HG03025 (cell line): ENCODE measurements around the gene ALPL.
"Not testable (repeated sequence)": the region's sequence is repeated elsewhere in the genome, so short reads cannot be mapped to it uniquely, and the experiment has no call there.

Experiments
- ATAC-seq: cut with Tn5 transposase; IDR thresholded peaks from one replicate; pipeline ENCODE4 v1.9.1; 2021; ENCODE audit warnings: mild to moderate bottlenecking, moderate library complexity; ENCODE audit not compliant: unreplicated experiment, low FRiP score

Gene ALPL

GRCh38 chr1:21509351-21510112 lies at the start of gene ALPL:
Gene ALPL (plus strand): TSS chr1:21509423. CDS start chr1:21554082, 44,659 bp downstream.
- ATAC-seq: no peak

- not testable (repeated sequence) for ATAC-seq
These were observed 44.1 kb upstream of the ALPL start for GRCh38 chr1:21465127-21465526.

GRCh38 chr1:21467946-21468345 lies 41.3 kb upstream of the ALPL start:
- not testable (repeated sequence) for ATAC-seq

GRCh38 chr1:21468599-21468998 lies 40.6 kb upstream of the ALPL start:
- ATAC-seq: no peak

- ATAC-seq: no peak
These were observed 39.6 kb upstream of the ALPL start for GRCh38 chr1:21469581-21469980.

GRCh38 chr1:21472861-21473260 lies 36.4 kb upstream of the ALPL start:
- no peak for ATAC-seq

GRCh38 chr1:21478356-21478755 lies 30.9 kb upstream of the ALPL start:
- ATAC-seq: no peak

GRCh38 chr1:21483881-21484280 lies 25.3 kb upstream of the ALPL start:
- not testable (repeated sequence) for ATAC-seq

- ATAC-seq: no peak
These were observed 20.1 kb upstream of the ALPL start for GRCh38 chr1:21489146-21489545.

- no peak for ATAC-seq
These were observed 18.3 kb upstream of the ALPL start for GRCh38 chr1:21490774-21491487.

GRCh38 chr1:21491488-21492355 lies 17.5 kb upstream of the ALPL start:
- ATAC-seq: no peak

- no peak for ATAC-seq
These were observed 16.9 kb upstream of the ALPL start for GRCh38 chr1:21492356-21492625.

- ATAC-seq: no peak
These were observed 15.0 kb upstream of the ALPL start for GRCh38 chr1:21494196-21494595.

- no peak for ATAC-seq
These were observed 13.9 kb upstream of the ALPL start for GRCh38 chr1:21495225-21495820.

- ATAC-seq: no peak
These were observed 13.2 kb upstream of the ALPL start for GRCh38 chr1:21496063-21496462.

- no peak for ATAC-seq
These were observed 12.3 kb upstream of the ALPL start for GRCh38 chr1:21496886-21497285.

GRCh38 chr1:21497466-21498061 lies 11.7 kb upstream of the ALPL start:
- ATAC-seq: no peak

GRCh38 chr1:21499283-21499950 lies 9.8 kb upstream of the ALPL start:
- no peak for ATAC-seq

- ATAC-seq: no peak
These were observed 5.4 kb upstream of the ALPL start for GRCh38 chr1:21503706-21504377.
